GM21526 (cell line): Measurements from ENCODE around the gene RPL10A.
"Not testable (repeated sequence)": the region's sequence is repeated elsewhere in the genome, so short reads cannot be mapped to it uniquely, and the experiment has no call there.

Experiments
- ATAC-seq: cut with Tn5 transposase; IDR thresholded peaks from one replicate; pipeline ENCODE4 v1.9.1; 2021; ENCODE audit warnings: moderate library complexity; ENCODE audit not compliant: unreplicated experiment, low FRiP score

The RPL10A gene

GRCh38 chr6:35506536-35506935 lies 38.3 kb downstream of the RPL10A start:
- ATAC-seq: no peak

- no peak for ATAC-seq
These were observed 39.0 kb downstream of the RPL10A start for GRCh38 chr6:35507221-35507620.

- no peak for ATAC-seq
These were observed 39.8 kb downstream of the RPL10A start for GRCh38 chr6:35508027-35508426.

- no peak for ATAC-seq
These were observed 40.3 kb downstream of the RPL10A start for GRCh38 chr6:35508542-35508941.

- ATAC-seq: no peak
These were observed 42.8 kb downstream of the RPL10A start for GRCh38 chr6:35510916-35511561.

- no peak for ATAC-seq
These were observed 43.4 kb downstream of the RPL10A start for GRCh38 chr6:35511562-35511941.

- no peak for ATAC-seq
These were observed 43.8 kb downstream of the RPL10A start for GRCh38 chr6:35512006-35512405.

- no peak for ATAC-seq
These were observed 44.5 kb downstream of the RPL10A start, which contains the start of gene TULP1 for GRCh38 chr6:35512740-35513139. TSS of gene TULP1 (minus strand) at chr6:35512896. CDS start at chr6:35512858, 38 bp downstream.

- ATAC-seq: no peak
These were observed 46.4 kb downstream of the RPL10A start for GRCh38 chr6:35514587-35514986.

GRCh38 chr6:35515939-35516338 lies 47.7 kb downstream of the RPL10A start:
- not testable (repeated sequence) for ATAC-seq

- ATAC-seq: no peak
These were observed 48.5 kb downstream of the RPL10A start for GRCh38 chr6:35516712-35517111.

GRCh38 chr6:35517978-35518377 lies 49.8 kb downstream of the RPL10A start:
- ATAC-seq: not testable (repeated sequence)

- no peak for ATAC-seq
These were observed 50.5 kb downstream of the RPL10A start for GRCh38 chr6:35518566-35519312.

- ATAC-seq: no peak
These were observed 51.3 kb downstream of the RPL10A start for GRCh38 chr6:35519313-35520015.
